GM12873 (cell line): ENCODE measurements around the gene MRPL39.

Experiments
- CTCF ChIP-seq: IDR thresholded peaks from 2 replicates; pipeline ENCODE4 v1.5.1; 2012; ENCODE audit warnings: low read depth, mild to moderate bottlenecking, moderate library complexity, low read length, control low read depth; ENCODE audit not compliant: insufficient read depth; ENCODE audit errors: missing control alignments

MRPL39 gene

GRCh38 chr21:25558123-25558522 lies 49.2 kb downstream of the MRPL39 start:
- no peak for TF ChIP-seq CTCF

GRCh38 chr21:25557180-25557579 lies 50.1 kb downstream of the MRPL39 start:
- TF ChIP-seq CTCF: no peak

- no peak for TF ChIP-seq CTCF
Observed at GRCh38 chr21:25556091-25556490, 51.2 kb downstream of the MRPL39 start.

- no peak for TF ChIP-seq CTCF
Observed at GRCh38 chr21:25555492-25555891, 51.8 kb downstream of the MRPL39 start.

- no peak for TF ChIP-seq CTCF
Observed at GRCh38 chr21:25552856-25553255, 54.4 kb downstream of the MRPL39 start.

GRCh38 chr21:25551569-25551968 lies 55.7 kb downstream of the MRPL39 start:
- no peak for TF ChIP-seq CTCF

- no peak for TF ChIP-seq CTCF
Observed at GRCh38 chr21:25550352-25551120, 56.7 kb downstream of the MRPL39 start.
